ENCODE results near the gene FZD8. TPM values are rescaled to one million over a fixed set of nuclear protein-coding genes. Genes with fewer than 3 reads are reported as not detected.

The FZD8 gene
- total RNA-seq, 4 donors from 2014 or later, result 9.2 to 16.5 (median 10.4) TPM

DNA sequence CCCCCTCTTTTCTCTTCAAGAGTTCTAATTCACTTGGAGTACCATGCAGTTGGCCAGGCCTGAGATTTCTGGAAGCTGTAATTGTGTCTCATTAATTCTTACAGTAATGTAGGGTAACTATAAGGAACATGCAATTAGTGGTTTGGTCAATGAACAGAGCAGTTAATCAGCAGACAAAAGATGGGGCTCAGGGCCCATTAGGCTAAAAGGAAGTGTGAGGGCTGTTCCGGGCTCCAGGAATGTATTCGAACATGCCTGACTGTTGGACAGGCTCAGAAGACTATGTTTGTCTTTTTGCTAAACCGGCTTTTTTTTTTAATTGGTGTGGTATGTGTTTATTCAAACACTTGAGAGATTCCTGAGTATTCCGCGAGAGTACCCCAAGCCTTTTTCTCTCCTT lies 42.5 kb upstream of the FZD8 start:
- H3K27ac ChIP-seq, result no peak overlapping the region
- H3K27me3 ChIP-seq, result no peaks in the 10 kb centered on the region
- TF ChIP-seq, protein P1, sequence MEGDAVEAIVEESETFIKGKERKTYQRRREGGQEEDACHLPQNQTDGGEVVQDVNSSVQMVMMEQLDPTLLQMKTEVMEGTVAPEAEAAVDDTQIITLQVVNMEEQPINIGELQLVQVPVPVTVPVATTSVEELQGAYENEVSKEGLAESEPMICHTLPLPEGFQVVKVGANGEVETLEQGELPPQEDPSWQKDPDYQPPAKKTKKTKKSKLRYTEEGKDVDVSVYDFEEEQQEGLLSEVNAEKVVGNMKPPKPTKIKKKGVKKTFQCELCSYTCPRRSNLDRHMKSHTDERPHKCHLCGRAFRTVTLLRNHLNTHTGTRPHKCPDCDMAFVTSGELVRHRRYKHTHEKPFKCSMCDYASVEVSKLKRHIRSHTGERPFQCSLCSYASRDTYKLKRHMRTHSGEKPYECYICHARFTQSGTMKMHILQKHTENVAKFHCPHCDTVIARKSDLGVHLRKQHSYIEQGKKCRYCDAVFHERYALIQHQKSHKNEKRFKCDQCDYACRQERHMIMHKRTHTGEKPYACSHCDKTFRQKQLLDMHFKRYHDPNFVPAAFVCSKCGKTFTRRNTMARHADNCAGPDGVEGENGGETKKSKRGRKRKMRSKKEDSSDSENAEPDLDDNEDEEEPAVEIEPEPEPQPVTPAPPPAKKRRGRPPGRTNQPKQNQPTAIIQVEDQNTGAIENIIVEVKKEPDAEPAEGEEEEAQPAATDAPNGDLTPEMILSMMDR (IDR thresholded peaks at IDR 0.05), result no peak
- TF ChIP-seq POLR2A (IDR thresholded peaks at IDR 0.05) (no peak), EP300 (IDR thresholded peaks at IDR 0.05) (no peak)
- no peaks in the 10 kb centered on the region for H3K4me1 ChIP-seq
- WGBS, 2 donors, result 63 to 65% methylated on average over 5 of the region's 5 CpGs
- no peak for DNase-seq (ENCODE audit: low spot score in 2 of 2)
- H3K4me3 ChIP-seq, result no peak overlapping the region
- no peaks in the 10 kb centered on the region for H3K36me3 ChIP-seq
- no peaks in the 10 kb centered on the region for H3K9me3 ChIP-seq

DNA sequence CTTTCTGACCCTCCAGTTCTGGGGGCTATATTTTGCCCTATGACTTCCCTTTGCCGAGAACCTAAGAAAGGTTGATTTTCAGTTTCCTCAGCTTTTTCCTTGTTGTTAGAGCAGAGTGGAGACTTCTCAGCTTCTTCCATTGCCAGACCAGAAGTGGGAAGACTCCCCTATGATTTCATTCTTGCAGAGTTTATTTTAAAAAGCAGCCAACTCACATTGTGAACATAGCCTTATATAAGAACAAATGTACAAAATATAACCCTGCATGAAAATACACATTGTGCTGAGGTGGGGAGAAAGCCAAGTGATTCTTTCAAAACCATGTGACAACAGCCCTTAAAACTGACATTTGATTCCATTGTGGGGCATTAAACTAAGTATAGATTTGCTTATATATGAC lies 33.8 kb upstream of the FZD8 start:
- TF ChIP-seq POLR2A (IDR thresholded peaks at IDR 0.05) (no peak), EP300 (IDR thresholded peaks at IDR 0.05) (no peak)
- TF ChIP-seq, protein P1 (IDR thresholded peaks at IDR 0.05), result no peak
- 40 to 59% methylated on average over 1 of the region's 1 CpG for WGBS, 2 donors
- no peaks in the 10 kb centered on the region for H3K4me1 ChIP-seq
- H3K9me3 ChIP-seq, result peaks cover 0 to 4% (median 0%) of the 10 kb centered on the region in 4 donors
- H3K27ac ChIP-seq, result no peak overlapping the region
- H3K27me3 ChIP-seq, result no peaks in the 10 kb centered on the region
- H3K36me3 ChIP-seq, result no peaks in the 10 kb centered on the region
- DNase-seq (ENCODE audit: low spot score in 2 of 2), result no peak
- H3K4me3 ChIP-seq, result no peak overlapping the region

DNA sequence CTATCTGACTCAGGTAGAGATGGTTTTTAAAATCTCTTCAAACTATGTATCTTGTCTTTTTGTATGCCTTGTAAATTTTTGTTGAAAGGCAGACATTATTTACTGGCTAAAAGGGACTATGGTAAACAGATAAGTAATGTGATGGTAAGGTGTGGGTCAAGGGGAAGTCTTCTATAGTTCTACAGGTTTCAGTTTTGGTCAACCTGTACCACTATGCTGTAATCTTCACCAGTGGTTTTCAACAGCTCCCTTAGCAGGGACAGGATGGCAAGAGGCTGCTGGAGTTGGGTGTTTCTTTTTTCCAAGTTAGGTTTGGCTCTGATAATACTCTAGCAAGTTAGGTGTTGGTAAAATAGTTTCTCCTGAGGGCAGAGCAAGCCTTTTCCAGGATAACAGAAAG lies 32.7 kb upstream of the FZD8 start:
- DNase-seq (ENCODE audit: low spot score in 2 of 2), result no peak
- no peak overlapping the region for H3K4me3 ChIP-seq
- TF ChIP-seq EP300 (IDR thresholded peaks at IDR 0.05) (no peak), POLR2A (IDR thresholded peaks at IDR 0.05) (no peak)
- TF ChIP-seq, protein P1 (IDR thresholded peaks at IDR 0.05), result no peak
- no peak overlapping the region for H3K27ac ChIP-seq
- H3K36me3 ChIP-seq, result no peaks in the 10 kb centered on the region
- H3K4me1 ChIP-seq, result no peaks in the 10 kb centered on the region
- H3K9me3 ChIP-seq, result peaks cover 0 to 4% (median 0%) of the 10 kb centered on the region in 4 donors
- no peaks in the 10 kb centered on the region for H3K27me3 ChIP-seq

DNA sequence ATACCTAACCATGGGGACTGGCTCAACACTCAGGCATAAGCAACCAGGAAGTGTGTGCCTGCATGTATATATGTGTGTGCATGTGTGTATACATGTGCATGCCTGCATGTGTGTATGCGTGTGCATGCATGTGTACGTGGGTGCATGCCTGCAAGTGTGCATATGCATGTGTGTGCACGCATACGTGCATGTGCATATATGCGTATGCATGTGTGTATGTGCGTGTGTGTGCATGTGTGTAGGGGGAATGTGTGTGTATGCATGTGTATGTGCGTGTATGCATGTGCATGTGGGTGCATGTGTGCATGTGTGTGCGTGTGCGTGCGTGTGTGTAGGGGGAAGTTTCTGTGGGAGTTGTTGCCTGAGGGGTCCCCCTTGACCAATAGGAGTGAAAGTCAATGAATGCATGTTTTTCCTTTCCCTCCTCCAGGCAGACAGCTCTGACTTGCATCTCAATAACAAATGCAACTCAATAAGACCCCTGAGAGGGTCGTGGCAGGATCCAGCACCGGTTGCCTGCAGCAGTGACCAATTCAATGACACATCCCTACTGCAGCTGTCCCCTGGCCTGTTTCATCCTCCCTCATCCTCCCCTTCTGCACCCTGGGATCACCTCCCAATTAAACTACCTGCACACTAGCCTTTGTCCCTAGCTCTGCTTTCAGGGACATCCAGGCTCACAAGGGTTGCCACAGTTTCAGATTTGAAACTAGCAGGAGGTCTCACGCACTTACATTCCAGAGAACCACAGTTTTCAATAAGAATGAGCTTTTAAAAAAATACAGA lies 27.0 kb upstream of the FZD8 start:
- Histone ChIP-seq H3K4me1 (no peaks in the 10 kb centered on the region), H3K36me3 (no peaks in the 10 kb centered on the region), H3K27me3 (no peaks in the 10 kb centered on the region), H3K27ac (no peak overlapping the region), H3K4me3 (no peak overlapping the region), H3K9me3 (no peaks in the 10 kb centered on the region)
- WGBS, 2 donors, result 81 to 83% methylated on average over 13 of the region's 13 CpGs
- no peak for DNase-seq (ENCODE audit: low spot score in 2 of 2)
- TF ChIP-seq, protein P1 (IDR thresholded peaks at IDR 0.05), result no peak

DNA sequence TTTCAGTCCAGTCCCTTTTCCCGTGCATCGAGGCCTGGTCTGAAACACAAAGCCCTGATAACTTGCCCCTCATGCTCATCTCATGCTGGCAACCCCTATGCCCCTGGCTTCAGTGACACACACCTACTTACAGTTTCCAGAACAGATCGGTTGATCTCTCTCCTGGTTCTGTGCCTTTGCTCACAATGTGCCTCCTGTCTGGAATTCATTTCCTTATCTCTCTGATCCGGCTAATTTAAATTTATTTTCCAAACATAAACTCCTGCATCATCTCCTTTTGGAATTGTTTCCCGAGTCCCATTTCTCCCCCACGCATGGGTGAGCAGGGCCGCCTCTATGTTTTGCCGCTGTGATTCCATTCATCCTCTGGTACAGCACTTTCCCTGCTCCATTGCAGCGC lies 25.9 kb upstream of the FZD8 start:
- no peaks in the 10 kb centered on the region for H3K4me1 ChIP-seq
- H3K27ac ChIP-seq, result no peak overlapping the region
- DNase-seq (ENCODE audit: low spot score in 2 of 2), result no peak
- no peaks in the 10 kb centered on the region for H3K27me3 ChIP-seq
- 94 to 97% methylated on average over 9 of the region's 9 CpGs for WGBS, 2 donors
- H3K9me3 ChIP-seq, result no peaks in the 10 kb centered on the region
- TF ChIP-seq, protein P1 (IDR thresholded peaks at IDR 0.05), result no peak
- TF ChIP-seq POLR2A (IDR thresholded peaks at IDR 0.05) (no peak), EP300 (IDR thresholded peaks at IDR 0.05) (no peak)
- H3K36me3 ChIP-seq, result no peaks in the 10 kb centered on the region
- H3K4me3 ChIP-seq, result no peak overlapping the region
